GM12878 (cell line): Measurements from ENCODE around the gene SLF2. TPM values are rescaled to one million over a fixed set of nuclear protein-coding genes. Genes with fewer than 3 reads are reported as not detected.

Experiments used
- ATAC-seq: fragments of 200-7000 bp; cut with Tn5 transposase; 3 replicates; pipeline ENCODE4 v1.9.1; 2020; ENCODE audit warnings: mild to moderate bottlenecking, moderate library complexity
- BruUV-seq: library from RNA; stranded (reverse); fragments of 400-500 nt; replicated peaks from 2 replicates; lab custom pipeline; 2021; lab: Mats Ljungman, UMichigan
- CTCF ChIA-PET: fragments of 300-600 bp; sonication (Branson Sonifier 250); formaldehyde crosslinking; extraction: SDS; loops from one replicate; lab custom pipeline; 2021; ENCODE audit warnings: inconsistent platforms; lab: Yijun Ruan, JAX
- POLR2A ChIA-PET: fragments of 350-600 bp; formaldehyde crosslinking; extraction: SDS; loops from one replicate; lab custom pipeline; 2021; ENCODE audit warnings: inconsistent platforms; lab: Charles Lee
- RAD21 ChIA-PET: fragments of 300-600 bp; sonication (Branson Sonifier 250); formaldehyde crosslinking; loops from one replicate; lab custom pipeline; 2023; ENCODE audit warnings: antibody characterized with exemption; ENCODE audit not compliant: unreplicated experiment; lab: Charles Lee
- SMC1A ChIA-PET: fragments of 300-600 bp; sonication (Branson Sonifier 250); formaldehyde crosslinking; loops from one replicate; lab custom pipeline; 2023; ENCODE audit not compliant: unreplicated experiment, uncharacterized antibody; lab: Charles Lee
- DNase-seq: peaks from one replicate; pipeline ENCODE4 v3.0.0-alpha.2; 2011; ENCODE audit warnings: low read depth, low spot score
- FAIRE-seq: peaks from 3 replicates; lab custom pipeline; 2011; peaks lifted over from hg19 to GRCh38; lab: Jason Lieb, UNC
- H2AFZ ChIP-seq: 2 replicates; pipeline ENCODE4 v1.6.0; 2011; ENCODE audit warnings: low read depth, low read length, control low read depth; ENCODE audit not compliant: control insufficient read depth
- H3K27ac ChIP-seq: 2 replicates; pipeline ENCODE4 v1.5.1; 2011; ENCODE audit warnings: control low read depth; ENCODE audit not compliant: control insufficient read depth, insufficient read depth
- H3K27me3 ChIP-seq, 2 experiments: replicated peaks in 1 of 2; 2 replicates each; pipeline versions ENCODE4 v1.6.0 to v1.6.1; 2011; ENCODE audit warnings: low read length in 1 of 2; ENCODE audit not compliant: control insufficient read depth in 2 of 2, insufficient read depth in 2 of 2
- H3K36me3 ChIP-seq, 2 experiments: 2 replicates each; pipeline ENCODE4 v1.5.1; 2011; ENCODE audit warnings: low read length in 1 of 2; ENCODE audit not compliant: control insufficient read depth in 2 of 2, insufficient read depth in 2 of 2
- H3K4me1 ChIP-seq: 2 replicates; pipeline ENCODE4 v1.6.1; 2011; ENCODE audit warnings: mild to moderate bottlenecking, low read length, moderate library complexity, mixed read lengths; ENCODE audit not compliant: control insufficient read depth, insufficient read depth
- H3K4me2 ChIP-seq: 2 replicates; pipeline ENCODE4 v1.6.0; 2011; ENCODE audit warnings: control low read depth; ENCODE audit not compliant: control insufficient read depth, insufficient read depth
- H3K4me3 ChIP-seq: fragments of 200-600 bp; sonication (generic); 2 replicates; pipeline ENCODE4 v1.5.1; 2016
- H3K79me2 ChIP-seq: 2 replicates; pipeline ENCODE4 v1.6.0; 2011; ENCODE audit warnings: low read length; ENCODE audit not compliant: control insufficient read depth, insufficient read depth
- H3K9ac ChIP-seq: 2 replicates; pipeline ENCODE4 v1.8.0; 2011; ENCODE audit warnings: low read length, control low read depth, mixed read lengths; ENCODE audit not compliant: control insufficient read depth, insufficient read depth
- H3K9me3 ChIP-seq: replicated peaks from 3 replicates; pipeline ENCODE4 v1.5.1; 2011; ENCODE audit warnings: mild to moderate bottlenecking, low read length; ENCODE audit not compliant: control insufficient read depth, insufficient read depth
- H4K20me1 ChIP-seq: 2 replicates; pipeline ENCODE4 v1.6.0; 2011; ENCODE audit not compliant: control insufficient read depth, insufficient read depth
- BRCA1 ChIP-seq: IDR thresholded peaks from 2 replicates; pipeline ENCODE4 v1.6.1; 2011; ENCODE audit warnings: low read depth, low read length, improper control_type of control experiment
- IKZF2 ChIP-seq, 2 experiments: fragments of 450-650 bp; IDR thresholded peaks; 2 replicates each; pipeline ENCODE4 v1.6.1; 2017; ENCODE audit warnings: mild to moderate bottlenecking in 2 of 2, moderate library complexity in 2 of 2
- KLF5 ChIP-seq: fragments of 450-650 bp; IDR thresholded peaks from 2 replicates; pipeline ENCODE4 v1.6.1; 2014; ENCODE audit warnings: mild to moderate bottlenecking; ENCODE audit not compliant: partially characterized antibody
- NFYB ChIP-seq: IDR thresholded peaks from 2 replicates; pipeline ENCODE4 v1.6.1; 2011; ENCODE audit warnings: low read depth, mild to moderate bottlenecking, low read length, improper control_type of control experiment, moderate library complexity; ENCODE audit not compliant: insufficient read depth
- PAX8 ChIP-seq: fragments of 450-650 bp; IDR thresholded peaks from 2 replicates; pipeline ENCODE4 v1.6.1; 2017; ENCODE audit warnings: mild to moderate bottlenecking, moderate library complexity
- RBBP5 ChIP-seq: fragments of 200-600 bp; sonication (generic); conservative IDR thresholded peaks from 2 replicates; pipeline ENCODE4 v1.6.1; 2016
- SMARCA5 ChIP-seq: fragments of 450-650 bp; IDR thresholded peaks from 2 replicates; pipeline ENCODE4 v1.6.1; 2017; ENCODE audit warnings: mild to moderate bottlenecking
- TCF12 ChIP-seq: IDR thresholded peaks from 2 replicates; pipeline ENCODE4 v1.6.1; 2011; ENCODE audit warnings: low read depth, mild to moderate bottlenecking, low read length
- TCF3 ChIP-seq: IDR thresholded peaks from 2 replicates; pipeline ENCODE4 v1.6.1; 2012; ENCODE audit warnings: low read depth, mild to moderate bottlenecking, low read length, borderline replicate concordance; ENCODE audit not compliant: insufficient read depth
- ZNF24 ChIP-seq: fragments of 450-650 bp; IDR thresholded peaks from 2 replicates; pipeline ENCODE4 v1.6.1; 2017; ENCODE audit warnings: antibody characterized with exemption, mild to moderate bottlenecking
- ZNF274 ChIP-seq: IDR thresholded peaks from one replicate; pipeline ENCODE4 v1.8.0; 2011; ENCODE audit not compliant: insufficient read length, insufficient read depth
- ZNF384 ChIP-seq: IDR thresholded peaks from 2 replicates; pipeline ENCODE4 v1.6.1; 2012; ENCODE audit warnings: low read depth, mild to moderate bottlenecking, low read length, improper control_type of control experiment, borderline replicate concordance
- ZNF622 ChIP-seq: fragments of 450-650 bp; IDR thresholded peaks from 2 replicates; pipeline ENCODE4 v1.6.1; 2017; ENCODE audit warnings: mild to moderate bottlenecking, inconsistent platforms
- ZSCAN29 ChIP-seq: fragments of 450-650 bp; IDR thresholded peaks from 2 replicates; pipeline ENCODE4 v1.6.1; 2017; ENCODE audit warnings: mild to moderate bottlenecking, moderate library complexity
- WGBS: methylation state at CpG from one replicate; pipeline ENCODE4 v1.1.6; 2016; ENCODE audit warnings: low lambda C conversion rate; ENCODE audit not compliant: insufficient replicate concordance, insufficient coverage; ENCODE audit errors: missing lambda C conversion rate; 5-methylcytosine and 5-hydroxymethylcytosine counted together
- in situ Hi-C: fragments of 300-500 bp; cut with MboI; formaldehyde crosslinking; loops from 9 replicates; pipeline ENCODE4 v1.14.3; 2018; ENCODE audit warnings: mixed read lengths
- intact Hi-C: fragments of 100-400 bp; cut with micrococcal nuclease; formaldehyde crosslinking; loops from one replicate; pipeline ENCODE4 v1.14.2; 2022; ENCODE audit not compliant: unreplicated experiment
- polyA plus RNA-seq, 11 experiments: library from polyadenylated mRNA; depleted of rRNA in 4 of 11; unstranded in 6 of 11; stranded (reverse) in 5 of 11; fragments of >200 nt; fragmentation: Nextera tagmentation in 4 of 11; fragmentation: Illumina TruSeq in 1 of 11; extraction: Ambion mirVana in 4 of 11; extraction: Trizol in 1 of 11; gene quantifications; 1 replicate in 1 of 11; 2 replicates in 10 of 11; pipeline versions ENCODE4 v1.2.1 to v1.2.3, GENCODE V29; 2011 to 2016; ENCODE audit warnings: inconsistent platforms in 2 of 11, missing spikeins in 2 of 11, low read depth in 1 of 11
- total RNA-seq, 4 experiments: library from RNA; depleted of rRNA in 3 of 4; stranded (reverse); fragments of >200 nt in 3 of 4; fragmentation: Illumina TruSeq in 1 of 4; extraction: Trizol in 1 of 4; gene quantifications; 2 replicates each; pipeline versions ENCODE4 v1.2.1 to v1.2.3, GENCODE V29; 2013 to 2021
- TF ChIP-seq, protein P1 (sequence below): fragments of 450-650 bp; IDR thresholded peaks from 2 replicates; pipeline ENCODE4 v1.6.1; 2016; ENCODE audit warnings: mild to moderate bottlenecking

Gene SLF2
- total and polyA plus RNA-seq, 10 of the 15 experiments (the other 5 are each of a cell fraction or from before 2014, with no cell fraction given): 3.0 to 25.2 (median 17.9) TPM

DNA sequence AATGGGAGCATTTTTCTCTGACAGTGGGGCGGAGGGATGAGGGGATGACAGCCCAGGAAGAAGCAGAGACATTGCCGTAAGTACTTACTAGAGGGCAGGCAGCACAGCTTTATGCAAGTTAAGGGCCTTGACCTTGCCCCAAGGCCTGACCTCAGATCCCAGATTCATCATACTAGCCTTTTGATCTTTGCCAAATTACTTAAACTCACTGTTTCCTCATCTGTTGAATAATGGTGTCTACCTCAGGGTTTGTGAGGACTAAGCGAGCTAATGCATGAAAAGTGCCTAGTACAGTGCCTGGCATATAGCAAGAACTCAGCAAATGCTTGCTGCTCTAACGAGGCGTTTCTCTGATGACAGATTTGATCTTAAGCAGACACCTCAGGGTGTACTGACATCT is 53.1 kb downstream of the SLF2 start:
- peaks cover 2 to 4% of the 10 kb centered on the region in 2 experiments; a peak in 3 of 4 replicates for H3K36me3 ChIP-seq
- in situ Hi-C loops: no loop called here
- ChIA-PET POLR2A (no interaction called here), CTCF (interaction anchor here (0.5 to 4.6 kb wide), 6 partner anchors 10 to 103 kb away, joined by 3 to 29 read pairs (median 4); no protein-coding TSS in a partner anchor), SMC1A (interaction anchor here (1.1 kb wide), 1 partner anchor 49 kb away, joined by 3 read pairs; no protein-coding TSS in a partner anchor), RAD21 (no interaction called here)
- no peak overlapping the region for H2AFZ ChIP-seq
- H3K27ac ChIP-seq: no peak overlapping the region
- H4K20me1 ChIP-seq: no peaks in the 10 kb centered on the region
- BruUV-seq: no TSS peak
- no peak for TF ChIP-seq RBBP5
- TF ChIP-seq ZNF622: no peak
- TF ChIP-seq PAX8: no peak
- no peak for TF ChIP-seq ZNF384
- no peak for TF ChIP-seq IKZF2 (IDR thresholded peaks at IDR 0.05)
- TF ChIP-seq TCF12: no peak
- no peak for TF ChIP-seq BRCA1
- no peak for TF ChIP-seq NFYB
- TF ChIP-seq ZSCAN29: no peak
- no peak for TF ChIP-seq KLF5
- TF ChIP-seq ZNF24: no peak
- TF ChIP-seq, protein P1, sequence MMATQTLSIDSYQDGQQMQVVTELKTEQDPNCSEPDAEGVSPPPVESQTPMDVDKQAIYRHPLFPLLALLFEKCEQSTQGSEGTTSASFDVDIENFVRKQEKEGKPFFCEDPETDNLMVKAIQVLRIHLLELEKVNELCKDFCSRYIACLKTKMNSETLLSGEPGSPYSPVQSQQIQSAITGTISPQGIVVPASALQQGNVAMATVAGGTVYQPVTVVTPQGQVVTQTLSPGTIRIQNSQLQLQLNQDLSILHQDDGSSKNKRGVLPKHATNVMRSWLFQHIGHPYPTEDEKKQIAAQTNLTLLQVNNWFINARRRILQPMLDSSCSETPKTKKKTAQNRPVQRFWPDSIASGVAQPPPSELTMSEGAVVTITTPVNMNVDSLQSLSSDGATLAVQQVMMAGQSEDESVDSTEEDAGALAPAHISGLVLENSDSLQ: no peak
- no peak for TF ChIP-seq SMARCA5
- no peak for TF ChIP-seq TCF3
- TF ChIP-seq ZNF274: no peak
- H3K79me2 ChIP-seq: no peaks in the 10 kb centered on the region
- intact Hi-C loops: no loop called here
- H3K4me1 ChIP-seq: peaks cover 3% of the 10 kb centered on the region; the same call in 1 of the 2 replicates
- 73% methylated on average over 5 of the region's 5 CpGs for WGBS
- FAIRE-seq (no peak), ATAC-seq (no peak), DNase-seq (no peak)
- no peak overlapping the region for H3K9ac ChIP-seq
- H3K4me3 ChIP-seq: no peak overlapping the region
- H3K9me3 ChIP-seq: no peaks in the 10 kb centered on the region
- no peak overlapping the region for H3K4me2 ChIP-seq
- H3K27me3 ChIP-seq: no peaks in the 10 kb centered on the region
